Fibroblast of skin of abdomen (primary cell): Measurements from ENCODE around the gene KANSL3.
"Not testable (repeated sequence)": the region's sequence is repeated elsewhere in the genome, so short reads cannot be mapped to it uniquely, and the experiment has no call there.

Experiments used
- DNase-seq: peaks from one replicate; pipeline ENCODE4 v3.0.0-alpha.2; 2013

Gene KANSL3

GRCh38 chr2:96654791-96655190 is 16.7 kb upstream of the KANSL3 start:
- not testable (repeated sequence) for DNase-seq

GRCh38 chr2:96651793-96652192 is 13.7 kb upstream of the KANSL3 start:
- no peak for DNase-seq

GRCh38 chr2:96649342-96649741 is 11.2 kb upstream of the KANSL3 start:
- DNase-seq = no peak

- DNase-seq = no peak
Observed at GRCh38 chr2:96648306-96648930, 10.3 kb upstream of the KANSL3 start.

GRCh38 chr2:96647681-96648080 is 9.6 kb upstream of the KANSL3 start:
- no peak for DNase-seq

GRCh38 chr2:96642564-96643360 is 4.7 kb upstream of the KANSL3 start, which contains the start of gene FER1L5:
FER1L5 (plus strand) TSS chr2:96642764; CDS start chr2:96642837, 73 bp downstream.
- DNase-seq = peak; percentile 77

GRCh38 chr2:96637385-96638143 is 548 bp downstream of the KANSL3 start:
- DNase-seq = peak; percentile 86

GRCh38 chr2:96636551-96637171 is 1.5 kb downstream of the KANSL3 start:
- DNase-seq = no peak

GRCh38 chr2:96633641-96634040 is 4.5 kb downstream of the KANSL3 start:
- DNase-seq = no peak

GRCh38 chr2:96631804-96632435 is 6.2 kb downstream of the KANSL3 start:
- peak; percentile 6 for DNase-seq

- DNase-seq = no peak
Observed at GRCh38 chr2:96626553-96626942, 11.6 kb downstream of the KANSL3 start.

- DNase-seq = no peak
Observed at GRCh38 chr2:96625571-96626552, 12.2 kb downstream of the KANSL3 start.

GRCh38 chr2:96623116-96623515 is 15.0 kb downstream of the KANSL3 start:
- no peak for DNase-seq

- DNase-seq = no peak
Observed at GRCh38 chr2:96622544-96622943, 15.6 kb downstream of the KANSL3 start.

GRCh38 chr2:96618596-96619283 is 19.4 kb downstream of the KANSL3 start:
- peak; percentile 46 for DNase-seq

GRCh38 chr2:96617012-96617411 is 21.1 kb downstream of the KANSL3 start:
- DNase-seq = no peak

GRCh38 chr2:96616535-96616934 is 21.6 kb downstream of the KANSL3 start:
- DNase-seq = no peak

- no peak for DNase-seq
Observed at GRCh38 chr2:96616128-96616527, 22.0 kb downstream of the KANSL3 start.

GRCh38 chr2:96608469-96609455 is 29.4 kb downstream of the KANSL3 start:
- no peak for DNase-seq
